ENCODE measurements around the gene RAPGEF5.

The RAPGEF5 gene

DNA sequence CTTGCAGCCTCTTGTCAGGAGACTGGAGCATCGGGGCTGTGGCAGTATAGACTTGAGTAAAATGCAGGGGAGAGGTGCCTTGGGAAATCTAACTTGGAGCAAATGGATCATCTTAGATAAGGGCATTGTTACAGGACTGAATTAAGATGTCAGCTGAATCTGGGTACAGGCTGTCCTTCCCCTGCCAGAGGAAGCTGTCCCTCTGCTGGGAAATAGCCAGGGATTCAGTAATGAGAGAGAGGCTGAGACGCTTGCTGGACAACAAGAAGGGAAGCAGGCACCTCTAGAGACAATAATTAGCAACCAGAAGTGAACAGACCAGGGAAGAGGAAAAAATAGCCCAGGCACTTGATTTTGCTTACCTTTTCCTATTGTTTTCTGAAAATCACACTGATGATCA, 20.7 kb upstream of the RAPGEF5 start:
- no peak overlapping the region for H3K27ac ChIP-seq
- TF ChIP-seq, protein P1, sequence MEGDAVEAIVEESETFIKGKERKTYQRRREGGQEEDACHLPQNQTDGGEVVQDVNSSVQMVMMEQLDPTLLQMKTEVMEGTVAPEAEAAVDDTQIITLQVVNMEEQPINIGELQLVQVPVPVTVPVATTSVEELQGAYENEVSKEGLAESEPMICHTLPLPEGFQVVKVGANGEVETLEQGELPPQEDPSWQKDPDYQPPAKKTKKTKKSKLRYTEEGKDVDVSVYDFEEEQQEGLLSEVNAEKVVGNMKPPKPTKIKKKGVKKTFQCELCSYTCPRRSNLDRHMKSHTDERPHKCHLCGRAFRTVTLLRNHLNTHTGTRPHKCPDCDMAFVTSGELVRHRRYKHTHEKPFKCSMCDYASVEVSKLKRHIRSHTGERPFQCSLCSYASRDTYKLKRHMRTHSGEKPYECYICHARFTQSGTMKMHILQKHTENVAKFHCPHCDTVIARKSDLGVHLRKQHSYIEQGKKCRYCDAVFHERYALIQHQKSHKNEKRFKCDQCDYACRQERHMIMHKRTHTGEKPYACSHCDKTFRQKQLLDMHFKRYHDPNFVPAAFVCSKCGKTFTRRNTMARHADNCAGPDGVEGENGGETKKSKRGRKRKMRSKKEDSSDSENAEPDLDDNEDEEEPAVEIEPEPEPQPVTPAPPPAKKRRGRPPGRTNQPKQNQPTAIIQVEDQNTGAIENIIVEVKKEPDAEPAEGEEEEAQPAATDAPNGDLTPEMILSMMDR (conservative IDR thresholded peaks at IDR 0.05), result no peak
- TF ChIP-seq ZFX (IDR thresholded peaks at IDR 0.05), result no peak

DNA sequence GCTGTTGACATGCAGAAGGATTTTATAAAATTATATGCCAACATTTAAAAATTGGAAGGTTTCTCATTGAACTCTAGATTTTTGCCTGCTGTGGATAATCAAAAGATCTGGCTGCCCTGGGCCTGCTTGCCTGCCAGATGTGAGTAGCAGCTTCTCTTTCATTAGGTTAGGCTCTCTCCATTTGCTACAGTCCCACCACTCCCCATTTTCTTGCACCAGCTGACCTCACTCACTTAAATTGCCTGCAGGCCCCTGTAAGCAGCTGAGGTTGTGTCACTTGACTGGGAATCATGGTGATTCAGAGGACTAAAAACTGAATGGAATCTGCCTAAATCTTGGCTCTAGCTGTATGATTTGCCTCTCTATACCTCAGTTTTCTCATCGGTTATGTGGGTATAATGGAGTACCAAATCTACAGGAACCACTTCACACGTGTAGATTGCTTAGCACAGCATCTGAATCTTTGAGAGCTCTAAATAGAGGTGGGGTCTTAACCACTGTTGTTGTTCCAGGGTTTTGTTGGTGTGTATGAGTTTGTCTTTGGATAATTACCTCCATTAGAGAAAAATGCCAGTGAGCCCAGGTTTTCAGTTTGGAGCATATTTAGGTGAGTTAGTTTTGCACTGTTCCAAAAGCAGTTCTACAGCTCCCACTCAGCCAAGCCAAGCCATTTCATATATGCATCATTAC, 18.6 kb upstream of the RAPGEF5 start:
- H3K27ac ChIP-seq, result no peak overlapping the region
- no peak for TF ChIP-seq ZFX (IDR thresholded peaks at IDR 0.05)
- TF ChIP-seq, protein P1 (conservative IDR thresholded peaks at IDR 0.05), result no peak

DNA sequence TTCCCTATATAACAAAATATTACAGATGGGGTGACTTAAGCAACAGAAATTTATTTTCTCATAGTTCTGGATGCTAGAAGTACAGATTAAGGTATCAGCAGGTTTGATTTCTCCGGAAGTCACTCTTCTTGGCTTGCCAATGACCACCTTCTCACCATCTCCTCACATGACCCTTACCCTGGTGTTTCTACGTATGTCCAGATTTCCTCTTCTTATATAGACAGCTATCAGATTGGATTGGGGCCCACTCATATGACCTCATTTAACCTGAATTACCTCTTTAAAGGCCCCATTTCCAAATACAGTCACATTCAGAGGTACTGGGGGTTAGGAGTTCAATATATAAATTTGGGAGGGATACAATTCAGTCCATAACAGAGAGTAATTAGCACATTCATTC, 17.0 kb upstream of the RAPGEF5 start:
- H3K27ac ChIP-seq, result no peak overlapping the region
- no peak for TF ChIP-seq ZFX (IDR thresholded peaks at IDR 0.05)
- TF ChIP-seq, protein P1 (conservative IDR thresholded peaks at IDR 0.05), result no peak

DNA sequence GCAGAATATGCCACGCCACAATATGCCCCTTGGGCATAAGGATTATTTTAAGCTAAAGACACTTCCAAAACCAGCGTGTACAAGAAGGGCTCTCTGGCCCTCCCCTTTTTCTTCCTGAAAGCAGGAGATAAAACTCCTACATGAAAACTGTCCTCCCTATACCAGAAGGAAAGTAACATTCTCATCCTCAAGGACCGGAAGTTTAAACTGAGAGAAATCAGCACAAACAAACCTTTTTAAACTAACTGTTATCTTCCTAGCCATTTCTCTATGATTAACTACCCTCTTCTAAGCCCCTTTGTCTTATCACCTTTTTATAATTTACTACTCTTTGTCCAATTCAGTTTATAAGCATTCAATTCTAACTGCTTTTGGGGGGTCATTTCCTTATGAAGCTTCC, 16.4 kb upstream of the RAPGEF5 start:
- TF ChIP-seq ZFX (IDR thresholded peaks at IDR 0.05), result no peak
- TF ChIP-seq, protein P1 (conservative IDR thresholded peaks at IDR 0.05), result no peak
- peak overlapping the region; percentile 25; the same call in 1 of the 2 replicates for H3K27ac ChIP-seq

DNA sequence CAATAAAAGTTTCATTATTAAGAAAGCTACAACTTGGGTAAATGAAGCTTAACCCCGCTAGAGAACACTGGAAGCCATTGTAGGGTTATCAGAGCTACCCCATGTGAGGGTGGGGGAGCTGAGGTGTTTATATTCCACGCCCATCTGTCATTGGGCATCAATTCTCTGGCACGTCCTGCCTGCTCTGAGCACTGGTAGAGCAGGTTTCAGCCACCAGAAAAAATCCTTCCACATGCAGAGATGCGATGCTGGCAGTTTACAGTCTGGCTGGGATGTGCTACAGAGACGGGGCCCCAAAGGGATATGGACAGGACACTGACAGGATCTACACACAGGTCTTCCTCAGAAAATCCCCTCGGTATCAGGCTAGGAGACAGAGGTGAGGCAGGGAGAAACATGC, 15.9 kb upstream of the RAPGEF5 start:
- peak overlapping the region; percentile 25; the same call in 1 of the 2 replicates for H3K27ac ChIP-seq

DNA sequence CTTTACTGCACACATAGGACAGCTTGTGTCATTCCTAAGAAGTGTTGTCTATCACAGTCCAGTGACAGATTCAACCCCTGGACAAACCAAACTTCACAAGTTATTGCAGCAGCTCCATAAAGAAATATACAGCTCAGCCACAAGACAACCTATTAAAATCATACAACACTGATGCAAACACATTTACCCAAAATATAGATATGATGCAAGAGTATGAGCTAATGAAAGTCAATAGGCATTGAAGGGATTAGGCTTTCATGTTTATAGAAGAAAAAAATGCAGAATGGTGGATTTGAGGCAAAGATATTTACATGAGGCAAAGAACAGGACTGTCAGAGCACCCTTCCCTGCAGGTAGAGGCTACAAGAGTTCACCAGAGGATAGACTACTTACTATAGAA, 14.9 kb upstream of the RAPGEF5 start:
- no peak for TF ChIP-seq ZFX (IDR thresholded peaks at IDR 0.05)
- TF ChIP-seq, protein P1 (conservative IDR thresholded peaks at IDR 0.05), result no peak
- no peak overlapping the region for H3K27ac ChIP-seq

More for the DNA sequence above, 15.9 kb upstream of the RAPGEF5 start:
- no peak for TF ChIP-seq ZFX (IDR thresholded peaks at IDR 0.05)
- TF ChIP-seq, protein P1 (conservative IDR thresholded peaks at IDR 0.05), result no peak

DNA sequence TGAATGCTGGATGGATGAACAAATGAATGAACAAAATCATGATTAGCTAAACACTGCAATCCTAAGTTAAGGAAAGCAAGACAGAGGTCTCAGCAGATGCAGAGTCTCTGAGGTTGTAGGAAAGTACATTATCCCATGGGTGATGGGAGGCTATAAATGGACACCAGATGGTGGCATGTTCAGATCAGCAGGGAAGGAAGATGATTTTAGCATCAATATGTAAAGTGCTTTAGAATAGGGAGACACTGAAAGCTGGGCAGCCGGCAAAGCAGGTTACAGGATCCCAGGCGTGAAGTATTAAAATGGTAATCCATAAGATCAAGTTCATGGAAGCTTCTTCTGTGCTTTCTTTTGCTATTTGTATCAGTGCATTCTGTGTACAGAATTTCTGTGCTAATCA, 7.9 kb upstream of the RAPGEF5 start:
- TF ChIP-seq, protein P1 (conservative IDR thresholded peaks at IDR 0.05), result no peak
- TF ChIP-seq ZFX (IDR thresholded peaks at IDR 0.05), result no peak
- no peak overlapping the region for H3K27ac ChIP-seq

Data from C4-2B (cell line).